ENCODE results near the gene FSCN2.

DNA sequence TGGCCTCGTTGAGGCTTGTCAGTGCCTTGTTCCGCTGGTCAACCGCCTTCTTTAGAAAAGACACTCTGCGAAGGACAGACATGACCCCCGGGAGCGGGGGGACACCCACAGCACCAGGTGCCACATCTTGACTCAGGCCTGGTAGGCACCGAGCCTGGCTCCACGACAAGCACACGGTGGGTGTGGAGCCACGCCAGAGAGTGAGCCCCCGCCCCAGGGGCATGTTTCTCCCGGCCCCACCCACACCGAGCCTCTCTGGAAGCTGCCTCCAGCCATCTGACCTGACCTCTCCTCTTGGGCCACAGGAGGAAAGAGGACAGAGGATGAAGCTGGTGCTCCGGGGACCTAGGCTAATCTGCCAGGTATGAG lies 19.4 kb downstream of the FSCN2 start:
- TF ChIP-seq ARNTL (CRISPR knock-in tag; IDR thresholded peaks at IDR 0.05; ENCODE audit: borderline replicate concordance, low read depth) (no peak), TCF4 (CRISPR knock-in tag; IDR thresholded peaks at IDR 0.05; ENCODE audit: borderline replicate concordance) (no peak), ZFP3 (CRISPR knock-in tag; IDR thresholded peaks at IDR 0.05) (no peak), OSR1 (CRISPR knock-in tag; IDR thresholded peaks at IDR 0.05) (no peak), ZNF565 (CRISPR knock-in tag; conservative IDR thresholded peaks at IDR 0.05; ENCODE audit: low read depth) (no peak), ZNF70 (CRISPR knock-in tag; IDR thresholded peaks at IDR 0.05) (no peak), RARB (CRISPR knock-in tag; IDR thresholded peaks at IDR 0.05) (no peak), CSDC2 (CRISPR knock-in tag; IDR thresholded peaks at IDR 0.05) (no peak)
- TF ChIP-seq, protein P1, sequence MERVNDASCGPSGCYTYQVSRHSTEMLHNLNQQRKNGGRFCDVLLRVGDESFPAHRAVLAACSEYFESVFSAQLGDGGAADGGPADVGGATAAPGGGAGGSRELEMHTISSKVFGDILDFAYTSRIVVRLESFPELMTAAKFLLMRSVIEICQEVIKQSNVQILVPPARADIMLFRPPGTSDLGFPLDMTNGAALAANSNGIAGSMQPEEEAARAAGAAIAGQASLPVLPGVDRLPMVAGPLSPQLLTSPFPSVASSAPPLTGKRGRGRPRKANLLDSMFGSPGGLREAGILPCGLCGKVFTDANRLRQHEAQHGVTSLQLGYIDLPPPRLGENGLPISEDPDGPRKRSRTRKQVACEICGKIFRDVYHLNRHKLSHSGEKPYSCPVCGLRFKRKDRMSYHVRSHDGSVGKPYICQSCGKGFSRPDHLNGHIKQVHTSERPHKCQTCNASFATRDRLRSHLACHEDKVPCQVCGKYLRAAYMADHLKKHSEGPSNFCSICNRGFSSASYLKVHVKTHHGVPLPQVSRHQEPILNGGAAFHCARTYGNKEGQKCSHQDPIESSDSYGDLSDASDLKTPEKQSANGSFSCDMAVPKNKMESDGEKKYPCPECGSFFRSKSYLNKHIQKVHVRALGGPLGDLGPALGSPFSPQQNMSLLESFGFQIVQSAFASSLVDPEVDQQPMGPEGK (CRISPR knock-in tag; IDR thresholded peaks at IDR 0.05; ENCODE audit: borderline replicate concordance) = no peak
- TF ChIP-seq, protein P2, sequence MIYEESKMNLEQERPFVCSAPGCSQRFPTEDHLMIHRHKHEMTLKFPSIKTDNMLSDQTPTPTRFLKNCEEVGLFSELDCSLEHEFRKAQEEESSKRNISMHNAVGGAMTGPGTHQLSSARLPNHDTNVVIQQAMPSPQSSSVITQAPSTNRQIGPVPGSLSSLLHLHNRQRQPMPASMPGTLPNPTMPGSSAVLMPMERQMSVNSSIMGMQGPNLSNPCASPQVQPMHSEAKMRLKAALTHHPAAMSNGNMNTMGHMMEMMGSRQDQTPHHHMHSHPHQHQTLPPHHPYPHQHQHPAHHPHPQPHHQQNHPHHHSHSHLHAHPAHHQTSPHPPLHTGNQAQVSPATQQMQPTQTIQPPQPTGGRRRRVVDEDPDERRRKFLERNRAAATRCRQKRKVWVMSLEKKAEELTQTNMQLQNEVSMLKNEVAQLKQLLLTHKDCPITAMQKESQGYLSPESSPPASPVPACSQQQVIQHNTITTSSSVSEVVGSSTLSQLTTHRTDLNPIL (CRISPR knock-in tag; IDR thresholded peaks at IDR 0.05; ENCODE audit: low read depth) = no peak
- TF ChIP-seq, protein P3, sequence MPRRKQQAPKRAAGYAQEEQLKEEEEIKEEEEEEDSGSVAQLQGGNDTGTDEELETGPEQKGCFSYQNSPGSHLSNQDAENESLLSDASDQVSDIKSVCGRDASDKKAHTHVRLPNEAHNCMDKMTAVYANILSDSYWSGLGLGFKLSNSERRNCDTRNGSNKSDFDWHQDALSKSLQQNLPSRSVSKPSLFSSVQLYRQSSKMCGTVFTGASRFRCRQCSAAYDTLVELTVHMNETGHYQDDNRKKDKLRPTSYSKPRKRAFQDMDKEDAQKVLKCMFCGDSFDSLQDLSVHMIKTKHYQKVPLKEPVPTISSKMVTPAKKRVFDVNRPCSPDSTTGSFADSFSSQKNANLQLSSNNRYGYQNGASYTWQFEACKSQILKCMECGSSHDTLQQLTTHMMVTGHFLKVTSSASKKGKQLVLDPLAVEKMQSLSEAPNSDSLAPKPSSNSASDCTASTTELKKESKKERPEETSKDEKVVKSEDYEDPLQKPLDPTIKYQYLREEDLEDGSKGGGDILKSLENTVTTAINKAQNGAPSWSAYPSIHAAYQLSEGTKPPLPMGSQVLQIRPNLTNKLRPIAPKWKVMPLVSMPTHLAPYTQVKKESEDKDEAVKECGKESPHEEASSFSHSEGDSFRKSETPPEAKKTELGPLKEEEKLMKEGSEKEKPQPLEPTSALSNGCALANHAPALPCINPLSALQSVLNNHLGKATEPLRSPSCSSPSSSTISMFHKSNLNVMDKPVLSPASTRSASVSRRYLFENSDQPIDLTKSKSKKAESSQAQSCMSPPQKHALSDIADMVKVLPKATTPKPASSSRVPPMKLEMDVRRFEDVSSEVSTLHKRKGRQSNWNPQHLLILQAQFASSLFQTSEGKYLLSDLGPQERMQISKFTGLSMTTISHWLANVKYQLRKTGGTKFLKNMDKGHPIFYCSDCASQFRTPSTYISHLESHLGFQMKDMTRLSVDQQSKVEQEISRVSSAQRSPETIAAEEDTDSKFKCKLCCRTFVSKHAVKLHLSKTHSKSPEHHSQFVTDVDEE (CRISPR knock-in tag; IDR thresholded peaks at IDR 0.05) = no peak
